ENCODE measurements around the gene GCAT. TPM values are rescaled to one million over a fixed set of nuclear protein-coding genes. Genes with fewer than 3 reads are reported as not detected.

GCAT gene
- total RNA-seq, 1 experiment from 2014 or later = 32.3 TPM

GRCh38 chr22:37804352-37804880, 3.3 kb upstream of the GCAT start:
- Histone ChIP-seq H3K36me3 (ENCODE audit: low read depth) (no peaks in the 10 kb centered on the region), H3K79me2 (ENCODE audit: low read depth) (peaks cover 29% of the 10 kb centered on the region), H3F3A (ENCODE audit: insufficient read depth, low read depth) (peaks cover 51% of the 10 kb centered on the region; the same call in 1 of the 2 replicates), H3K4me1 (replicated peaks; ENCODE audit: insufficient read depth) (peaks cover 18% of the 10 kb centered on the region), H3K9me3 (ENCODE audit: insufficient read depth, low read depth) (no peaks in the 10 kb centered on the region), H3K4me2 (peak overlapping the region; percentile 86), H3K9me2 (ENCODE audit: insufficient read depth) (no peaks in the 10 kb centered on the region), H3K27ac (peak overlapping the region; percentile 50; the same call in 1 of the 2 replicates), H3K4me3 (peak overlapping the region; percentile 100), H4K20me1 (ENCODE audit: insufficient read depth) (peaks cover 16% of the 10 kb centered on the region), H3K27me3 (ENCODE audit: insufficient read depth, low read depth) (no peaks in the 10 kb centered on the region), H2AFZ (peak overlapping the region; percentile 46)
- TF ChIP-seq CTCF (conservative IDR thresholded peaks at IDR 0.05) (no peak), EZH2 (IDR thresholded peaks at IDR 0.05; ENCODE audit: low read depth) (no peak)
- no peak for DNase-seq
- TSS peak; percentile 86 for BruUV-seq (replicated peaks)
- intact Hi-C loops (cut with micrococcal nuclease; ENCODE audit: unreplicated experiment) = loop anchor here (2.0 kb wide), 2 partner anchors 20 to 118 kb away; partner anchors contain the start of gene NOL12
- CTCF ChIA-PET = no interaction called here
- POLR2A ChIA-PET (ENCODE audit: unreplicated experiment) = interaction anchor here (0.6 to 0.8 kb wide), 3 partner anchors 11 to 199 kb away, joined by 3 to 6 read pairs (median 5); partner anchors contain the start of gene NOL12

- Histone ChIP-seq H3K9me3 (ENCODE audit: insufficient read depth, low read depth) (no peaks in the 10 kb centered on the region), H3K27ac (peak overlapping the region; percentile 50), H4K20me1 (ENCODE audit: insufficient read depth) (peaks cover 16% of the 10 kb centered on the region), H3K4me2 (peak overlapping the region; percentile 86), H3K4me1 (replicated peaks; ENCODE audit: insufficient read depth) (peaks cover 18% of the 10 kb centered on the region), H3K36me3 (ENCODE audit: low read depth) (no peaks in the 10 kb centered on the region), H3K4me3 (peak overlapping the region; percentile 100), H3F3A (ENCODE audit: insufficient read depth, low read depth) (peaks cover 48% of the 10 kb centered on the region; the same call in 1 of the 2 replicates), H2AFZ (peak overlapping the region; percentile 83), H3K9me2 (ENCODE audit: insufficient read depth) (no peaks in the 10 kb centered on the region), H3K79me2 (ENCODE audit: low read depth) (peaks cover 29% of the 10 kb centered on the region), H3K27me3 (ENCODE audit: insufficient read depth, low read depth) (no peaks in the 10 kb centered on the region)
- peak; percentile 76 to 95 for DNase-seq
- ChIA-PET CTCF (no interaction called here), POLR2A (ENCODE audit: unreplicated experiment) (interaction anchor here (0.6 to 0.8 kb wide), 4 partner anchors 10 to 200 kb away, joined by 3 to 6 read pairs (median 4); partner anchors contain the start of gene NOL12)
- intact Hi-C loops (cut with micrococcal nuclease; ENCODE audit: unreplicated experiment) = loop anchor here (2.0 to 5.0 kb wide), 5 partner anchors 20 to 258 kb away; partner anchors contain the start of genes ANKRD54, GGA1 and NOL12
- no TSS peak for BruUV-seq (replicated peaks)
- TF ChIP-seq EZH2 (IDR thresholded peaks at IDR 0.05; ENCODE audit: low read depth) (no peak), CTCF (conservative IDR thresholded peaks at IDR 0.05) (no peak)
These were observed 2.6 kb upstream of the GCAT start for GRCh38 chr22:37804881-37805809.

- peaks cover 18% of the 10 kb centered on the region for H3K4me1 ChIP-seq (replicated peaks; ENCODE audit: insufficient read depth)
These were observed 1.9 kb upstream of the GCAT start for GRCh38 chr22:37805810-37806277.

More at GRCh38 chr22:37805810-37806277, 1.9 kb upstream of the GCAT start:
- TF ChIP-seq EZH2 (IDR thresholded peaks at IDR 0.05; ENCODE audit: low read depth) (no peak), CTCF (conservative IDR thresholded peaks at IDR 0.05) (no peak)
- H3F3A ChIP-seq (ENCODE audit: insufficient read depth, low read depth) = peaks cover 47% of the 10 kb centered on the region; the same call in 1 of the 2 replicates
- intact Hi-C loops (cut with micrococcal nuclease; ENCODE audit: unreplicated experiment) = loop anchor here (2.0 to 5.0 kb wide), 5 partner anchors 21 to 259 kb away; partner anchors contain the start of genes ANKRD54, GGA1 and NOL12
- no peaks in the 10 kb centered on the region for H3K27me3 ChIP-seq (ENCODE audit: insufficient read depth, low read depth)
- DNase-seq = no peak
- H3K36me3 ChIP-seq (ENCODE audit: low read depth) = no peaks in the 10 kb centered on the region
- ChIA-PET POLR2A (ENCODE audit: unreplicated experiment) (no interaction called here), CTCF (no interaction called here)
- H3K9me2 ChIP-seq (ENCODE audit: insufficient read depth) = no peaks in the 10 kb centered on the region
- H3K4me2 ChIP-seq = peak overlapping the region; percentile 86
- H3K4me3 ChIP-seq = peak overlapping the region; percentile 100
- H2AFZ ChIP-seq = peak overlapping the region; percentile 83; the same call in 1 of the 2 replicates
- peaks cover 16% of the 10 kb centered on the region for H4K20me1 ChIP-seq (ENCODE audit: insufficient read depth)
- H3K79me2 ChIP-seq (ENCODE audit: low read depth) = peaks cover 29% of the 10 kb centered on the region
- peak overlapping the region; percentile 50 for H3K27ac ChIP-seq
- no TSS peak for BruUV-seq (replicated peaks)
- no peaks in the 10 kb centered on the region for H3K9me3 ChIP-seq (ENCODE audit: insufficient read depth, low read depth)

All from PC-9 (cell line).